Caco-2 (cell line): ENCODE measurements around the gene MT2A. TPM values are rescaled to one million over a fixed set of nuclear protein-coding genes. Genes with fewer than 3 reads are reported as not detected.

Experiments used
- BruUV-seq: library from RNA; stranded (reverse); fragments of 400-500 nt; replicated peaks from 2 replicates; lab custom pipeline; 2021; lab: Mats Ljungman, UMichigan
- CTCF ChIA-PET: fragments of 300-600 bp; sonication (Branson Sonifier 250); formaldehyde crosslinking; loops from one replicate; lab custom pipeline; 2022; ENCODE audit warnings: antibody characterized with exemption; lab: Charles Lee
- POLR2A ChIA-PET: fragments of 300-600 bp; sonication (Branson Sonifier 250); formaldehyde crosslinking; loops from one replicate; lab custom pipeline; 2022; ENCODE audit warnings: antibody characterized with exemption; lab: Charles Lee
- DNase-seq, 2 experiments: peaks; one replicate each; pipeline versions ENCODE4 v3.0.0 to v3.0.0-alpha.2; 2020 to 2022
- H3K27me3 ChIP-seq: replicated peaks from 2 replicates; pipeline ENCODE4 v1.6.0; 2011; ENCODE audit warnings: low read length; ENCODE audit not compliant: control insufficient read depth, insufficient read depth
- H3K36me3 ChIP-seq: 2 replicates; pipeline ENCODE4 v1.5.1; 2011; ENCODE audit warnings: low read length; ENCODE audit not compliant: control insufficient read depth, insufficient read depth
- H3K4me1 ChIP-seq: fragments of 250-450 bp; sonication (Bioruptor Pico); 2 replicates; pipeline ENCODE4 v1.5.1; 2020; ENCODE audit warnings: mild to moderate bottlenecking
- H3K4me3 ChIP-seq: 2 replicates; pipeline ENCODE4 v1.5.1; 2011; ENCODE audit warnings: low read depth, mild to moderate bottlenecking, control low read depth, low read length
- H3K9me3 ChIP-seq: fragments of 250-450 bp; sonication (Bioruptor Pico); 2 replicates; pipeline ENCODE4 v1.5.1; 2020; ENCODE audit warnings: mild to moderate bottlenecking, moderate library complexity
- H3K27ac Mint-ChIP-seq: one replicate; pipeline ENCODE4 v1.8.0; 2022; ENCODE audit warnings: mixed read lengths; ENCODE audit not compliant: unreplicated experiment
- H3K27me3 Mint-ChIP-seq: one replicate; pipeline ENCODE4 v1.8.0; 2022; ENCODE audit warnings: mixed read lengths; ENCODE audit not compliant: insufficient read depth, unreplicated experiment
- H3K36me3 Mint-ChIP-seq: one replicate; pipeline ENCODE4 v1.8.0; 2022; ENCODE audit warnings: mild to moderate bottlenecking, mixed read lengths; ENCODE audit not compliant: insufficient read depth, unreplicated experiment
- H3K4me1 Mint-ChIP-seq: one replicate; pipeline ENCODE4 v1.8.0; 2022; ENCODE audit warnings: low read depth, mixed read lengths; ENCODE audit not compliant: unreplicated experiment
- H3K4me3 Mint-ChIP-seq: one replicate; pipeline ENCODE4 v1.8.0; 2022; ENCODE audit warnings: mild to moderate bottlenecking, moderate library complexity, mixed read lengths; ENCODE audit not compliant: unreplicated experiment
- H3K9me3 Mint-ChIP-seq: one replicate; pipeline ENCODE4 v1.8.0; 2022; ENCODE audit warnings: mixed read lengths; ENCODE audit not compliant: unreplicated experiment
- intact Hi-C: fragments of 100-400 bp; cut with micrococcal nuclease; formaldehyde crosslinking; loops from one replicate; pipeline ENCODE4 v1.10.0; 2022; ENCODE audit not compliant: unreplicated experiment
- total RNA-seq: library from RNA; stranded (reverse); gene quantifications from 2 replicates; pipeline ENCODE4 v1.2.3, GENCODE V29; 2022
- TF ChIP-seq, protein P1 (sequence below), 2 experiments: fragments of 200-600 bp in 1 of 2; IDR thresholded peaks; 1 replicate in 1 of 2; 2 replicates in 1 of 2; pipeline versions ENCODE4 v1.5.1 to v1.8.0; 2011 to 2022; ENCODE audit warnings: antibody characterized with exemption in 1 of 2, control low read depth in 1 of 2, inconsistent platforms in 1 of 2, low read depth in 1 of 2, low read length in 1 of 2, mild to moderate bottlenecking in 1 of 2, moderate library complexity in 1 of 2; ENCODE audit not compliant: insufficient read depth in 1 of 2, severe bottlenecking in 1 of 2, unreplicated experiment in 1 of 2

Gene MT2A
- total RNA-seq, 1 experiment from 2014 or later, result 10.5 TPM

DNA sequence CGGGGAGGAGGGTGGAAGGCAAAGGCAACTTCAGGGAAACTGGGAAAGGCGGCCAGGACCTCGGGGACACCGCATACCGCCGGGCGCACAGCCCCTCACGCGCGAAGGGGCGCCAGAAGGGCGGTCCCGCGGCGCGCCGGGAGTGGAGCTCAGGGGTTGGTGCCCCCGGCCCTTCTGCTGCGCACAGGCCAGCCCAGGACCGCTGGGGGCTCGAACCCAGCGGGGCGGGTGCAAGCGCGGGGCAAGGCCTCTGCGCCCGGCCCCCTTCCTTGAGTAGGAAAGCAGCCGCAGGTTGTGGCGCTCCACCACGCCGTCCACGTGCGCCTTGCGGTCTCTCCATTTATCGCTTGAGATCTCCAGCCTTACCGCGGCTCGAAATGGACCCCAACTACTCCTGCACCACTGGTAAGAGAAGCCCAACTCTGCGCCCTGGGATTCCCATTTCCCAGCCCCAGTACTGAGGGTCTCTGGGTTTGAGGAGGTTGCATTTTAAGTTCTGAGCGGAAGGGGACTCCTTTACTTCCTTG, 27.1 kb downstream of the MT2A start:
- CTCF ChIA-PET, result no interaction called here
- Mint-ChIP-seq H3K9me3 (no peaks in the 10 kb centered on the region), H3K36me3 (no peaks in the 10 kb centered on the region), H3K27me3 (peaks cover 32% of the 10 kb centered on the region), H3K4me3 (no peak overlapping the region), H3K4me1 (peaks cover 5% of the 10 kb centered on the region), H3K27ac (no peak overlapping the region)
- no peaks in the 10 kb centered on the region for H3K36me3 ChIP-seq
- no peak overlapping the region for H3K4me3 ChIP-seq
- no peaks in the 10 kb centered on the region for H3K4me1 ChIP-seq
- intact Hi-C loops, result no loop called here
- BruUV-seq, result no TSS peak
- peaks cover 13% of the 10 kb centered on the region for H3K27me3 ChIP-seq
- POLR2A ChIA-PET, result no interaction called here
- TF ChIP-seq, protein P1, sequence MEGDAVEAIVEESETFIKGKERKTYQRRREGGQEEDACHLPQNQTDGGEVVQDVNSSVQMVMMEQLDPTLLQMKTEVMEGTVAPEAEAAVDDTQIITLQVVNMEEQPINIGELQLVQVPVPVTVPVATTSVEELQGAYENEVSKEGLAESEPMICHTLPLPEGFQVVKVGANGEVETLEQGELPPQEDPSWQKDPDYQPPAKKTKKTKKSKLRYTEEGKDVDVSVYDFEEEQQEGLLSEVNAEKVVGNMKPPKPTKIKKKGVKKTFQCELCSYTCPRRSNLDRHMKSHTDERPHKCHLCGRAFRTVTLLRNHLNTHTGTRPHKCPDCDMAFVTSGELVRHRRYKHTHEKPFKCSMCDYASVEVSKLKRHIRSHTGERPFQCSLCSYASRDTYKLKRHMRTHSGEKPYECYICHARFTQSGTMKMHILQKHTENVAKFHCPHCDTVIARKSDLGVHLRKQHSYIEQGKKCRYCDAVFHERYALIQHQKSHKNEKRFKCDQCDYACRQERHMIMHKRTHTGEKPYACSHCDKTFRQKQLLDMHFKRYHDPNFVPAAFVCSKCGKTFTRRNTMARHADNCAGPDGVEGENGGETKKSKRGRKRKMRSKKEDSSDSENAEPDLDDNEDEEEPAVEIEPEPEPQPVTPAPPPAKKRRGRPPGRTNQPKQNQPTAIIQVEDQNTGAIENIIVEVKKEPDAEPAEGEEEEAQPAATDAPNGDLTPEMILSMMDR (IDR thresholded peaks at IDR 0.05; ENCODE audit: insufficient read depth in 1 of 2, low read depth in 1 of 2, low read length in 1 of 2, severe bottlenecking in 1 of 2, unreplicated experiment in 1 of 2), result no peak
- DNase-seq, result no peak
- no peaks in the 10 kb centered on the region for H3K9me3 ChIP-seq

DNA sequence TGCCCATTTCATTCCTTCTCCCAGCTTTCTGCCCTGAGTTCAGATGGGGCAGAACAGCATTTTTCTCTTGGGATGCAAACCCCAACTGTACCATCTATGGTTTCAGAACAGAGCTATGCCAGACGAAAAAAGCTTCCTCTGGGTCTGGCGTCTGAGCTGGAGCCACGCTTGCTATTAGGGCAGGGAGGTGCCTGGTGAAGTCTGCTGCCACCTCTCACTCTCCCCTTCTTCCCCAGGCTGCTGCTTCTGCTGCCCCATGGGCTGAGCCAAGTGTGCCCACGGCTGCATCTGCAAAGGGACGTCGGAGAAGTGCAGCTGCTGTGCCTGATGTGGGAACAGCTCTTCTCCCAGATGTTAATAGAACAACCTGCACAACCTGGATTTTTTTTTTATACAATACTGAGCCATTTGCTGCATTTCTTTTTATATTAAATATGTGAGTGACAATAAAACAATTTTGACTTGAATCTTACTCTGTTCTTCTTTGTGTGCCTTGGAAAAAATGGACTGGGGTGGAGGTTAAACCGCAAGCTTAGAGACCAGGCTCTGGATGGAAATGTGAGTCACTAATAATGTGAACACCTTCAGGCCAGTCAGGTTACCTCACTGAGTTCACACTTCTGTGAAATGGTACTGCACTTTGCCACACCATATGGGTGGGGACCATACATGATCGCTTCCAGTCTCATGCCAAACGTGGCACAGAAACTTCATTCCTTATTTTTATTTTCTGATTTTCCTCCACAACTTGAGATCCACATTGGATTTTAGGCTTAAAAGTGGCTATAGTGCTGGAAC, 28.4 kb downstream of the MT2A start:
- peaks cover 3% of the 10 kb centered on the region for H3K4me1 Mint-ChIP-seq
- no peak overlapping the region for H3K4me3 Mint-ChIP-seq
- Histone ChIP-seq H3K27me3 (peaks cover 12% of the 10 kb centered on the region), H3K4me3 (no peak overlapping the region), H3K4me1 (no peaks in the 10 kb centered on the region), H3K9me3 (no peaks in the 10 kb centered on the region), H3K36me3 (no peaks in the 10 kb centered on the region)
- no peak overlapping the region for H3K27ac Mint-ChIP-seq
- TF ChIP-seq, protein P1 (IDR thresholded peaks at IDR 0.05; ENCODE audit: insufficient read depth in 1 of 2, low read depth in 1 of 2, low read length in 1 of 2, severe bottlenecking in 1 of 2, unreplicated experiment in 1 of 2), result no peak
- DNase-seq, result no peak
- POLR2A ChIA-PET, result no interaction called here
- intact Hi-C loops, result no loop called here
- peaks cover 27% of the 10 kb centered on the region for H3K27me3 Mint-ChIP-seq
- no peaks in the 10 kb centered on the region for H3K9me3 Mint-ChIP-seq
- CTCF ChIA-PET, result interaction anchor here (1.0 kb wide), 1 partner anchor 65 kb away, joined by 3 read pairs; no protein-coding TSS in a partner anchor
- no TSS peak for BruUV-seq
- no peaks in the 10 kb centered on the region for H3K36me3 Mint-ChIP-seq

DNA sequence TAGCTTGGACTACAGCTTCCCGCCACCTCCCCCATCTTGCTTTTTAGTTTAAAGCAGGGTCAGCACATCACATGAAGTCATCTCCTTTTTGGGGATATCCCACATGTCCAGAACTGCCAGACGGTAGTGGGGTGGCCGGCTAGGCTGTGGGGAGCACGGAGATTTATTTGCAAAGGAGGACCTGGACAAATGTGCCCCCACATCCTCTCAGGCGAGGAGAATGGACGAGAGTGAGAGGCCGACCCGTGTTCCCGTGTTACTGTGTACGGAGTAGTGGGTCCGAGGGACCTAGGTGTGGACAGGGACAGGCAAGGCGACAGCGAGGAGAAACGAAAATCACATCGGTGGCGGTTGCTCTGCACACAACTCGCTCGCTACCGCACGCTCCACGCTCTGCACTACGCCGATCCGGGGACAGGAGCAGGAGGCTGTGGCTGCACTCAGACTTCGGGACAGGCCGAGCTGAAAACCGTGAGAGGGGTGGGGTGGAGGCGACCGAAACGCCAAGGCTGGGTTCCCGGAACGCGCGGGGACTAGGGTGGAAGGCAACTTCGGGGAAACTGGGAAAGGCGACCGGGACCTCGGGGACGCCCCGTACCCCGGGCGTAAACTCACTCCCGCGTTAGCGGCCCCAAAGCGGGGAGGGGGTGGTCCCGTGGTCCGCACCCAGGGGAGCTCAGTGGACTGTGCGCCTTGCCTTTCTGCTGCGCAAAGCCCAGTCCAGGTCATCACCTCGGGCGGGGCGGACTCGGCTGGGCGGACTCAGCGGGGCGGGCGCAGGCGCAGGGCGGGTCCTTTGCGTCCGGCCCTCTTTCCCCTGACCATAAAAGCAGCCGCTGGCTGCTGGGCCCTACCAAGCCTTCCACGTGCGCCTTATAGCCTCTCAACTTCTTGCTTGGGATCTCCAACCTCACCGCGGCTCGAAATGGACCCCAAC, 29.7 kb downstream of the MT2A start, which contains the start of gene MT1A:
MT1A (plus strand) TSS at position 853 of the 937 bp plus-strand sequence; CDS start at position 926, 73 bp downstream.
- H3K9me3 ChIP-seq, result no peaks in the 10 kb centered on the region
- Mint-ChIP-seq H3K9me3 (no peaks in the 10 kb centered on the region), H3K27ac (no peak within 1 kb of the TSS), H3K27me3 (peaks cover 19% of the 10 kb centered on the region), H3K36me3 (no peaks in the 10 kb centered on the region), H3K4me1 (no peaks in the 10 kb centered on the region), H3K4me3 (peak within 1 kb of the TSS; percentile 77)
- no peaks in the 10 kb centered on the region for H3K36me3 ChIP-seq
- intact Hi-C loops, result no loop called here
- DNase-seq, result peak; percentile 72 to 80
- peak within 1 kb of the TSS; percentile 45 for H3K4me3 ChIP-seq
- ChIA-PET CTCF (interaction anchor here (1.2 to 1.8 kb wide), 2 partner anchors 37 to 64 kb away, joined by 4 read pairs; no protein-coding TSS in a partner anchor), POLR2A (no interaction called here)
- TF ChIP-seq, protein P1 (IDR thresholded peaks at IDR 0.05; ENCODE audit: insufficient read depth in 1 of 2, low read depth in 1 of 2, low read length in 1 of 2, severe bottlenecking in 1 of 2, unreplicated experiment in 1 of 2), result no peak
- BruUV-seq, result no TSS peak
- H3K4me1 ChIP-seq, result no peaks in the 10 kb centered on the region
- peaks cover 9% of the 10 kb centered on the region for H3K27me3 ChIP-seq
